GM19043 (cell line): ENCODE measurements around the gene NLRP9.

ENCODE experiments used
- ATAC-seq: cut with Tn5 transposase; IDR thresholded peaks from one replicate; pipeline ENCODE4 v1.9.1; 2021; ENCODE audit warnings: low read depth; ENCODE audit not compliant: unreplicated experiment

Gene NLRP9

GRCh38 chr19:55658846-55659459, 79.2 kb downstream of the NLRP9 start:
- ATAC-seq = no peak
